ENCODE measurements around the gene ADCY7. TPM values are rescaled to one million over a fixed set of nuclear protein-coding genes. Genes with fewer than 3 reads are reported as not detected.

The ADCY7 gene
- total RNA-seq, 1 donor from 2014 or later, result 31.0 TPM

- no peak for DNase-seq
Observed at GRCh38 chr16:50298591-50299507, 32.5 kb downstream of the ADCY7 start.

GRCh38 chr16:50299508-50300105 is 33.3 kb downstream of the ADCY7 start:
- no peak for DNase-seq

GRCh38 chr16:50300942-50301625 is 34.7 kb downstream of the ADCY7 start:
- DNase-seq, result no peak

GRCh38 chr16:50301626-50302471 is 35.5 kb downstream of the ADCY7 start:
- no peak for DNase-seq

- DNase-seq, result no peak
Observed at GRCh38 chr16:50302472-50303005, 36.2 kb downstream of the ADCY7 start.

GRCh38 chr16:50303041-50303604 is 36.8 kb downstream of the ADCY7 start:
- DNase-seq, result no peak

GRCh38 chr16:50303605-50304466 is 37.5 kb downstream of the ADCY7 start:
- DNase-seq, result no peak

- no peak for DNase-seq
Observed at GRCh38 chr16:50304467-50305440, 38.4 kb downstream of the ADCY7 start.

- no peak for DNase-seq
Observed at GRCh38 chr16:50305441-50306061, 39.2 kb downstream of the ADCY7 start.

- no peak for DNase-seq
Observed at GRCh38 chr16:50306287-50306686, 39.9 kb downstream of the ADCY7 start.

GRCh38 chr16:50308237-50308965 is 42.0 kb downstream of the ADCY7 start:
- no peak for DNase-seq

- DNase-seq, result no peak
Observed at GRCh38 chr16:50309156-50309526, 42.8 kb downstream of the ADCY7 start.

- no peak for DNase-seq
Observed at GRCh38 chr16:50309527-50310307, 43.4 kb downstream of the ADCY7 start.

GRCh38 chr16:50310308-50311133 is 44.2 kb downstream of the ADCY7 start:
- no peak for DNase-seq

GRCh38 chr16:50311134-50311528 is 44.8 kb downstream of the ADCY7 start:
- no peak for DNase-seq

- DNase-seq, result no peak
Observed at GRCh38 chr16:50311891-50312501, 45.6 kb downstream of the ADCY7 start.
